Measurements from ENCODE around the gene SCAPER.

GRCh38 chr15:76953913-76954312, 48.8 kb upstream of the SCAPER start:
- TF ChIP-seq POLR2A (IDR thresholded peaks at IDR 0.05) (no peak), POLR2AphosphoS5 (IDR thresholded peaks at IDR 0.05) (no peak), CTCF (IDR thresholded peaks at IDR 0.05) (no peak)

All from breast epithelium (tissue), 3 donors.